ENCODE data around the gene CFAP299. TPM values are rescaled to one million over a fixed set of nuclear protein-coding genes. Genes with fewer than 3 reads are reported as not detected.

CFAP299 gene
- polyA plus RNA-seq, 4 donors = 0.42 to 1.5 (median 1.0) TPM

- DNase-seq (ENCODE audit: low read depth in 4 of 4, low spot score in 3 of 4) = no peak
Measured at GRCh38 chr4:80990851-80991250, 655.3 kb downstream of the CFAP299 start.

- no peak for DNase-seq (ENCODE audit: low read depth in 4 of 4, low spot score in 3 of 4)
Measured at GRCh38 chr4:80999943-81000342, 664.4 kb downstream of the CFAP299 start.

- DNase-seq (ENCODE audit: low read depth in 4 of 4, low spot score in 3 of 4) = no peak
Measured at GRCh38 chr4:81003597-81004111, 668.1 kb downstream of the CFAP299 start.

- no peak for DNase-seq (ENCODE audit: low read depth in 4 of 4, low spot score in 3 of 4)
Measured at GRCh38 chr4:81007417-81007816, 671.9 kb downstream of the CFAP299 start.

Other genes starting within 250 kb of the CFAP299 start
- 1 to 10 TPM; 1.4 to 2.6 (median 2.3) TPM for gene PRDM8, start 138.2 kb upstream of the CFAP299 start, polyA plus RNA-seq (ENCODE audit: insufficient read length in 4 of 4)
- under 1 TPM in 3 of 4 donors, not detected in 1; 0.03 to 0.13 (median 0.06) TPM for gene FGF5, start 69.1 kb upstream of the CFAP299 start, polyA plus RNA-seq (ENCODE audit: insufficient read length in 4 of 4)